Adipose tissue (tissue), 3 donors: ENCODE measurements around the gene MVK. TPM values are rescaled to one million over a fixed set of nuclear protein-coding genes. Genes with fewer than 3 reads are reported as not detected.

ENCODE experiments used
- H3K27ac ChIP-seq: one replicate; pipeline ENCODE4 v1.5.1; 2013; ENCODE audit warnings: low read depth, low read length
- WGBS, 3 donors: extraction: QIAGEN DNeasy Blood & Tissue Kit; methylation state at CpG; one replicate each; pipeline ENCODE4 v1.1.7; 2013; 5-methylcytosine and 5-hydroxymethylcytosine counted together
- polyA plus RNA-seq, 3 donors: library from polyadenylated mRNA; stranded (reverse); fragments of 200-250 nt; gene quantifications; one replicate each; pipeline ENCODE4 v1.2.3, GENCODE V29; 2013
- donor health status: healthy with polysubstance abuse.
- donor health status: Bipolar disorder and iron deficiency.
- donor health status: healthy.

MVK gene
- polyA plus RNA-seq, 3 donors: 7.2 to 14.9 (median 11.7) TPM

GRCh38 chr12:109542014-109542413 is 31.6 kb upstream of the MVK start:
- 78 to 90% (median 81%) methylated on average over 2 of the region's 2 CpGs for WGBS, 3 donors

GRCh38 chr12:109542876-109543275 is 30.7 kb upstream of the MVK start:
- WGBS, 3 donors: 86 to 93% (median 91%) methylated on average over 6 of the region's 6 CpGs
- H3K27ac ChIP-seq: no peak overlapping the region

More at GRCh38 chr12:109542014-109542413, 31.6 kb upstream of the MVK start:
- H3K27ac ChIP-seq: no peak overlapping the region

- no peak overlapping the region for H3K27ac ChIP-seq
- 35 to 56% (median 40%) methylated on average over 7 of the region's 7 CpGs for WGBS, 3 donors
These were observed 28.6 kb upstream of the MVK start for GRCh38 chr12:109544955-109545531.

GRCh38 chr12:109545826-109546225 is 27.8 kb upstream of the MVK start:
- 57 to 67% (median 65%) methylated on average over 5 of the region's 5 CpGs for WGBS, 3 donors

GRCh38 chr12:109547286-109547685 is 26.3 kb upstream of the MVK start:
- WGBS, 3 donors: 88 to 89% (median 89%) methylated on average over 18 of the region's 18 CpGs
- H3K27ac ChIP-seq: no peak overlapping the region

More at GRCh38 chr12:109545826-109546225, 27.8 kb upstream of the MVK start:
- no peak overlapping the region for H3K27ac ChIP-seq

- 71 to 79% (median 73%) methylated on average over 4 of the region's 4 CpGs for WGBS, 3 donors
- no peak overlapping the region for H3K27ac ChIP-seq
These were observed 25.3 kb upstream of the MVK start for GRCh38 chr12:109548258-109548657.

- H3K27ac ChIP-seq: no peak overlapping the region
- WGBS, 3 donors: 37 to 44% (median 40%) methylated on average over 15 of the region's 15 CpGs
These were observed 23.9 kb upstream of the MVK start for GRCh38 chr12:109549613-109550270.

GRCh38 chr12:109550281-109550680 is 23.3 kb upstream of the MVK start:
- no peak overlapping the region for H3K27ac ChIP-seq
- 63 to 65% (median 65%) methylated on average over 12 of the region's 12 CpGs for WGBS, 3 donors

GRCh38 chr12:109551108-109551507 is 22.5 kb upstream of the MVK start:
- H3K27ac ChIP-seq: no peak overlapping the region
- 83 to 93% (median 85%) methylated on average over 6 of the region's 6 CpGs for WGBS, 3 donors

- WGBS, 3 donors: 60 to 69% (median 68%) methylated on average over 4 of the region's 4 CpGs
- H3K27ac ChIP-seq: no peak overlapping the region
These were observed 20.6 kb upstream of the MVK start for GRCh38 chr12:109552971-109553370.

- 76 to 81% (median 81%) methylated on average over 7 of the region's 7 CpGs for WGBS, 3 donors
- no peak overlapping the region for H3K27ac ChIP-seq
These were observed 20.1 kb upstream of the MVK start for GRCh38 chr12:109553483-109553882.

GRCh38 chr12:109553906-109554500 is 19.6 kb upstream of the MVK start:
- 25 to 61% (median 55%) methylated on average over 16 of the region's 16 CpGs for WGBS, 3 donors
- no peak overlapping the region for H3K27ac ChIP-seq

GRCh38 chr12:109554761-109555160 is 18.8 kb upstream of the MVK start:
- 27 to 78% (median 71%) methylated on average over 6 of the region's 6 CpGs for WGBS, 3 donors
- H3K27ac ChIP-seq: no peak overlapping the region

GRCh38 chr12:109555431-109556315 is 17.9 kb upstream of the MVK start:
- H3K27ac ChIP-seq: no peak overlapping the region
- 48 to 86% (median 84%) methylated on average over 17 to 18 of the region's 18 CpGs for WGBS, 3 donors

- WGBS, 3 donors: 91% methylated on average over 10 of the region's 10 CpGs
- no peak overlapping the region for H3K27ac ChIP-seq
These were observed 16.4 kb upstream of the MVK start for GRCh38 chr12:109557200-109557599.

- 74 to 85% (median 76%) methylated on average over 12 of the region's 12 CpGs for WGBS, 3 donors
- H3K27ac ChIP-seq: no peak overlapping the region
These were observed 15.8 kb upstream of the MVK start for GRCh38 chr12:109557805-109558204.

GRCh38 chr12:109558374-109559199 is 15.0 kb upstream of the MVK start:
- H3K27ac ChIP-seq: no peak overlapping the region
- WGBS, 3 donors: 91 to 94% (median 91%) methylated on average over 25 of the region's 25 CpGs

GRCh38 chr12:109559200-109559505 is 14.4 kb upstream of the MVK start:
- no peak overlapping the region for H3K27ac ChIP-seq
- 90 to 98% (median 97%) methylated on average over 6 of the region's 6 CpGs for WGBS, 3 donors
